Mesothelial cell of epicardium (in vitro differentiated cells): Measurements from ENCODE around the gene AGXT. TPM values are rescaled to one million over a fixed set of nuclear protein-coding genes. Genes with fewer than 3 reads are reported as not detected.

Experiments used
- DNase-seq, 2 experiments: peaks; one replicate each; pipeline ENCODE4 v3.0.0; 2021; ENCODE audit warnings: low spot score in 2 of 2; ENCODE audit not compliant: unreplicated experiment in 2 of 2
- H3K27ac Mint-ChIP-seq: 2 replicates; pipeline ENCODE4 v1.8.0; 2021; ENCODE audit warnings: mixed read lengths
- H3K27me3 Mint-ChIP-seq: 2 replicates; pipeline ENCODE4 v1.8.0; 2021; ENCODE audit warnings: low read depth, mixed read lengths
- H3K36me3 Mint-ChIP-seq: 2 replicates; pipeline ENCODE4 v1.8.0; 2021; ENCODE audit warnings: mixed read lengths
- H3K4me1 Mint-ChIP-seq: 2 replicates; pipeline ENCODE4 v1.8.0; 2021; ENCODE audit warnings: mixed read lengths
- H3K4me3 Mint-ChIP-seq: 2 replicates; pipeline ENCODE4 v1.8.0; 2021; ENCODE audit warnings: mild to moderate bottlenecking, moderate library complexity, mixed read lengths
- H3K9me3 Mint-ChIP-seq: 2 replicates; pipeline ENCODE4 v1.8.0; 2021; ENCODE audit warnings: mixed read lengths
- CTCF ChIP-seq: fragments of 200-600 bp; sonication (generic); IDR thresholded peaks from one replicate; pipeline ENCODE4 v1.5.0; 2021; ENCODE audit warnings: antibody characterized with exemption; ENCODE audit not compliant: unreplicated experiment
- total RNA-seq: library from RNA; stranded (reverse); gene quantifications from 3 replicates; pipeline ENCODE4 v1.2.1, GENCODE V29; 2021

The AGXT gene
- total RNA-seq, 1 donor from 2014 or later: not detected

GRCh38 chr2:240858871-240859270, 9.8 kb upstream of the AGXT start:
- H3K27me3 Mint-ChIP-seq: peaks cover 11% of the 10 kb centered on the region
- no peak overlapping the region for H3K4me3 Mint-ChIP-seq
- H3K4me1 Mint-ChIP-seq: peaks cover 2% of the 10 kb centered on the region
- H3K27ac Mint-ChIP-seq: no peak overlapping the region
- TF ChIP-seq CTCF: no peak
- peaks cover 9% of the 10 kb centered on the region for H3K9me3 Mint-ChIP-seq
- H3K36me3 Mint-ChIP-seq: no peaks in the 10 kb centered on the region
- DNase-seq: no peak

DNA sequence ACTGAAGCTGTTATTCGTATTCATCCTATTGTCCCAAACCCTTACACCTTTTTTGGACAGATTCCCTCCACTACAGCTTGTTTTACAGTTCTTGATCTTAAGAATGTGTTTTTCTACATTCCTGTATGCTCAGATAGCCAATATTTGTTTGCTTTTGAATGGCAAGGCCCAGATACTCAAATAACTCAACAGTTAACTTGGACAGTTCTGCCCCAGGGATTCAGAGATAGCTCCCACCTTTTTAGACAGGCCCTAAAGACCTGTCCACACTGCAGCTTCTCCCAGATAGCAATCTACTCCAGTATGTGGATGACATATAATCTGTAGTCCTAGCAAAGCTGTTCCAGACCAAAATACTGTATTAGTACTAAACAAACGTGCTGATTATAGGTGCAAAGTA, 7.1 kb upstream of the AGXT start:
- DNase-seq: no peak
- peaks cover 2% of the 10 kb centered on the region for H3K4me1 Mint-ChIP-seq
- TF ChIP-seq CTCF: no peak
- H3K27ac Mint-ChIP-seq: no peak overlapping the region
- no peaks in the 10 kb centered on the region for H3K36me3 Mint-ChIP-seq
- no peak overlapping the region for H3K4me3 Mint-ChIP-seq
- no peaks in the 10 kb centered on the region for H3K9me3 Mint-ChIP-seq
- H3K27me3 Mint-ChIP-seq: peaks cover 23% of the 10 kb centered on the region

DNA sequence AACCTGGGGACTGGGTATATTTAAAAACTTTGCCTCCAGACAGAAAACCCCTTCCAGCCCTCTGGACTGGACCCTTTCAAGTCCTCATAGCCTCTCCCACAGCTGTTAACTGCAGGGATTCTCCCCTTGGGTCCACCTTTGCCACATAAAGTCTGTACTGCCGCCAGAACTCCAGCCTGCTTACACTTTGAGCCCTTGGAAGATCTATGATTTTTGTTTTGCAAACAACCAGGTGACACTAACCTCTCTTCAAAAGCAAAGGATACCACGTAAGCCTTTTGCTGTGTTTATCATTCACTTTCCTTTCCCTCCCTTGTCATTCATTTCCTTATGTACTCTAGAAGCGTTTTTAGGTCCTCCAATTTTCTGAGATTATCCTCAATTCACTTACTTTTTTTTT, 4.1 kb upstream of the AGXT start:
- peaks cover 2% of the 10 kb centered on the region for H3K4me1 Mint-ChIP-seq
- no peak for TF ChIP-seq CTCF
- peaks cover 22% of the 10 kb centered on the region for H3K27me3 Mint-ChIP-seq
- DNase-seq: no peak
- H3K36me3 Mint-ChIP-seq: no peaks in the 10 kb centered on the region
- no peak overlapping the region for H3K4me3 Mint-ChIP-seq
- no peaks in the 10 kb centered on the region for H3K9me3 Mint-ChIP-seq
- no peak overlapping the region for H3K27ac Mint-ChIP-seq

GRCh38 chr2:240865391-240865790, 3.2 kb upstream of the AGXT start:
- Mint-ChIP-seq H3K27ac (no peak overlapping the region), H3K4me3 (no peak overlapping the region), H3K9me3 (no peaks in the 10 kb centered on the region), H3K27me3 (peaks cover 21% of the 10 kb centered on the region), H3K36me3 (no peaks in the 10 kb centered on the region), H3K4me1 (peaks cover 2% of the 10 kb centered on the region)
- DNase-seq: no peak
- no peak for TF ChIP-seq CTCF

GRCh38 chr2:240869109-240869955, 708 bp downstream of the AGXT start:
- H3K9me3 Mint-ChIP-seq: no peaks in the 10 kb centered on the region
- H3K4me3 Mint-ChIP-seq: no peak overlapping the region
- no peak for DNase-seq
- H3K4me1 Mint-ChIP-seq: no peaks in the 10 kb centered on the region
- no peak overlapping the region for H3K27ac Mint-ChIP-seq
- H3K27me3 Mint-ChIP-seq: peaks cover 9% of the 10 kb centered on the region
- TF ChIP-seq CTCF: no peak
- no peaks in the 10 kb centered on the region for H3K36me3 Mint-ChIP-seq
